NCI-H82 treated with DMSO at 0.1 percent for 48 hours (cell line): ENCODE results near the gene PTF1A.
"Not testable (repeated sequence)": the region's sequence is repeated elsewhere in the genome, so short reads cannot be mapped to it uniquely, and the experiment has no call there.

Source experiments
- DNase-seq: peaks from one replicate; lab custom pipeline; 2025; ENCODE audit not compliant: unreplicated experiment; lab: John Stamatoyannopoulos, UW

Gene PTF1A

DNA sequence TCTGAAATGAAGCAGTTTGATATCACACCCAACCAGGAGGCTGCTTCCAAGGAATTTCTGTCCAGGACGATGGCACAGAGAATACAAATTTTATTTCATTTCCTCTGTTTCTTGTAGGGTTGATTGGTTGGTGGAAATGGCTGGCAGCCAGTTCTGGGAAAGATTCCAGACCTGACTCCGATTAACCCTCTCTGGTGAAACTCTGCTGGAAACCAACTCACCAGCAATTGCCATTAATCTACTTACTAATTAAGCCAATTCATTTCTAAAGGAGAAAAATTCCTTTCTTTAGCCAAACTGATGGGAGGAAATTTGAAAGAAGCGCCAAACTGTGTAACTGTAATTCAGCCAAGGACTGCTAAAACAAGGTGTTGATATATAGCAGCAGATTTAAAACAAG, 10.7 kb downstream of the PTF1A start:
- DNase-seq, result no peak

DNA sequence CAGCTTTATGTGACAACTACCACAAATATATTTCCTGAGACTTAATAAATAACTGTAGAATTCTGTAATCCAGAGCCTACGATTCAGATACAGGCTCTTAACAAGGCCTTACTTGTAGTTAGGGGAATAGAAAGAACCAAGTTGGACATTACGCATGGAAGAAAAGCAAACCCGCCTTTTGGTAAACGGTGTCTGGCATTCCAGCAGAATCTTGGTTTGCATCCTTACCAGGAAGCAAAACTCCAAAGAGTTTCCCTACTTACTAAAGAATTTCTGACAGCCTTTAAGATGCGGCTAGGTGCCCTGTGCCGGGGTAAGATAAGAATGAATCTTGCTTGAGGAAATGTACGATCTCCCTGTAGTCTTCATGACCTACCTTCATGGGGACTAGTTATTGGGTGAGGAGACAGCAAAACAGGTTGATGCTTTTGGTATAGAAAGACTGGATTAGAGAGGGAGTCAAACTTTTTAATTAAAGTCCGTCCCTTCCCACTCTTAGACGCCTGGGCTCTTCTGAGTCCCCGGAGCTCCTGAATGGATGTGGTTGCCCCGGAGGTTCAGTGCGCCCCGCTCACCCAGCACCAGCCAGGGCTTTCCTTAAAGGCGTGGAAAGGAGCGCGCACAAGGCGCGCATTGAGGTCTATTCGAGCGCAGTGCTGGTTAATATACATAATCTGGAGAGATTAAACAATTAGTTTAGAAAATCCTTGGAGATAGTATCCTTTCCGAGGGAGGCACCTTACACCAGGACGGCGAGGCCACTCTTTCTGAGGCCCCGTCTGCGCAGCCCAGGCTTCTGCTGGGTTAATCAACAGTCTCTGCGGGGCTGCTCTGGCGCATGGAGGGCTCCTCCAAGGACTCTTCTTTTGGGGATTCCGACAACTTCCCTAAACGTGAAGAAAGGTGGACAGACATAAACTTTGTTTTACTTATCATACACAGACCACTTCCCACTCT, 11.5 kb downstream of the PTF1A start:
- DNase-seq, result no peak

DNA sequence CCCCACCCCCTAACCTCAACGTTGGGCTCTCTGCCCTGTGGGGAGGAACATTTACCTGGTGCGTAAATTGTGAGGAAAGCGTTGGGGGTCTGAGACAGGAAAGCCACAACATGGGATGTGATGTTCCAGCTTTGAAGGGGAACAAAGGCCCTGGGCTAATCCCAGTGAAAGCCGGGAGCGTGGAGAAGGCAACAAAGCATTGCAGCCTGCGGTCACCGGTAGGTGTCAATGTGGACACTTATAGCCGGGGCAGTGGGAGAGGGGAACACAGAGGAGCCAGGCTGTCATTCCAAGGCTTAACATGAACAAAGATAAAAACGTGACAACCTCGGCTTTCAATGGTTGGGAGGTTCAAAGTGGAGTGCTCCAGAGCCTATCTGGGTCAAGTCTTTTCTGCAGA, 12.7 kb downstream of the PTF1A start:
- no peak for DNase-seq

DNA sequence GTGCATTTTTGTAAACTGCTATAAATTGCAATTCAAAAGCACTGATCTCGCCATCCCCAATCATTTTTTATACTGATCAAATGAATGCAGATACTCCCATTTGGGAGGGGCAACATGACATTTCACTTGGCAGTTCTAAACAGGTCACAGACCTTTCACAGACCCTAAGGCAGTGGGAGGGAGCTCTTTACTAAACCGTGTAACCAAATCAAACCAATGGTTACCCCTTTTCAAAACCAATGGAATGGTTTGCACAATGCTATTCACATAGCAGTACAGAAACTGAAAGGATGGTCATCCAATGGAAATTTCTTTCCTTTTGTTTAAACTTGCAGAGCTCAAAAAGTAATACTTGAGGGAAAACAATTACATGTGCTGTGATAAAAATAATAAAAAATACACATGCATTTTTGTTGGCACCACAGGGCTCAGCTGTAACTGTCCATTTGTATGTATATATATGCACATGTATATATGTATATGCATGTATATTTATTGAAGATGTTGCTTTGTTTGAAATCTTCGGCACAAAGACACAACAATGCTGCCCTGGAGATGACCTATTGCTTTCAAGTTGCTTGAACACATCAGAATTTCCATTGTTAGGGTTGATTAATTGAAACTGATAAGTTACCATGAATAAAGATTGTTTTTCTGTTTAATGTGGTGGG, 14.0 kb downstream of the PTF1A start:
- DNase-seq, result no peak

DNA sequence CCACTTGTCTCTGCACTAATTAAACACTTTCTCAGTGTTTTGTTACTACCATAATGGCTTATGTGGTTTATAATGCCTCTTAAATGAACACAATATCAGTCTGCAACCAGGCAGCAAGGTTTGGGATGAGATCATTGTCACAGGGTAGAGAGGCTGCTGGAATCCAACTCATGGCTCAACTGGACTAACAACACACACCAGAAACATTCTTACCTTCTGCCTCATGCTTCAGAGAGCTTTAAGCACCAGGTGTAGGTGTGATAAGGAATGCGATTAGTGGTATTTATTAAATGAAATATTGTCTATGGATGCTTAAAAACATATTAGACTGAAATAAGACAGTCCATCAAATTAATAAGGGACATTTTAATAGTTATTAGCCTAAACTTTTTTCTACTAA, 25.4 kb downstream of the PTF1A start:
- DNase-seq, result no peak

DNA sequence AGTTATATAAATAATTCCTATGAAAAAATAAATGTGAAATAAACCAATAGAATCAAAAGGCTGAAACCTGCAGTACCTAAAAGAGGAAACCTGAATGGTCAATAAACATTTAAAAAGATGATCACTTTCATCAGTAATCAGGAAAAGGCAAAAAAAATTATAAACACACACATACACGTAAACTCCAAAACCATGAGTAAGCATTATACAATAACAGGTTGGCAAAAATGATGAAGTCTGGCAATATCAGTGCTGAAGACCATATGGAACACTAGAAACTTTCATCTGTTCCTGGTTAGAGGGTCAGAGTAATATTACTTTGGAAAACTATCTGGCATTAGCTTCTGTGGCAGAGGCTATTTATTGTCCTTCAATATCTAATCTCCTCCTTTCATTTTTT, 38.5 kb downstream of the PTF1A start:
- DNase-seq, result no peak

DNA sequence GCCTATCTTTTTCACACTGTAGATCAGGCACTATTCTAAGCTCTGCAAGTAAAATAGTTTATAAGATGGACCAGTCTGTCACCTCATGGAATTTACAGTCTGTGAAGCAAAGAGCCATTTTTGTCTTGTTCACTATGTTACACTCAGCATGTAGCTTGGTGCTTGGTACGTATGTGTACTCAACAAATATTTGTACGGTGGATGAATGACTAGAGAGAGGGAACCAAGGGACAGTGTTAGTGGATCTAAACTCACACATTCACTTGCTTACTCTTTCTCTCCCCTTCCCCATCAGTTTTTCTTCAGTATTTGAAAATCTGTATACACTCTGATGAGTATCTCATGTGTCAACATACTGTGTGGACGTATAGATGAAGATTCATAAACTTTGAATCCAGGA, 45.9 kb downstream of the PTF1A start:
- DNase-seq, result no peak

DNA sequence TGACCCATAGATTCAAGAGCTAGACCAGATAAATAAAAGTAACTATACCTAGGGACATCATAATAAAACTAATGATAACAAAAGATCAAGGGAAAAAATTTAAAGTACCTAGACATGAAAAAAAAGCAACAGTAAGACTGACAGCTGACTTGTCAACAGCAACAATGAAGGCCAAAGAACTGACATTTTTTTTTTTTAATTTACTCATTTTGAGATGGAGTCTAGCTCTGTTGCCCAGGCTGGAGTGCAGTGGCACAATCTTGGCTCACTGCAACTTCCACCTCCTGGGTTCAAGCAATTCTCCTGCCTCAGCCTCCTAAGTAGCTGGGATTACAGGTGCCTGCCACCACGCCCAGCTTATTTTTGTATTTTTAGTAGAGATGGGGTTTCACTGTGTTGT, 49.7 kb downstream of the PTF1A start:
- not testable (repeated sequence) for DNase-seq
